Esophagus mucosa (tissue), 1 donor: ENCODE results near the gene KCTD2. TPM values are rescaled to one million over a fixed set of nuclear protein-coding genes. Genes with fewer than 3 reads are reported as not detected.

ENCODE experiments used
- ATAC-seq: fragments of 200-7000 bp; cut with Tn5 transposase; one replicate; pipeline ENCODE4 v1.9.1; 2020
- total RNA-seq: library from RNA; stranded (reverse); gene quantifications from one replicate; pipeline ENCODE4 v1.2.4, GENCODE V29; 2023
- donor health status: DM: yes; HTN: yes; CAD: no.

The KCTD2 gene
- total RNA-seq, 1 donor from 2014 or later = 13.2 TPM

DNA sequence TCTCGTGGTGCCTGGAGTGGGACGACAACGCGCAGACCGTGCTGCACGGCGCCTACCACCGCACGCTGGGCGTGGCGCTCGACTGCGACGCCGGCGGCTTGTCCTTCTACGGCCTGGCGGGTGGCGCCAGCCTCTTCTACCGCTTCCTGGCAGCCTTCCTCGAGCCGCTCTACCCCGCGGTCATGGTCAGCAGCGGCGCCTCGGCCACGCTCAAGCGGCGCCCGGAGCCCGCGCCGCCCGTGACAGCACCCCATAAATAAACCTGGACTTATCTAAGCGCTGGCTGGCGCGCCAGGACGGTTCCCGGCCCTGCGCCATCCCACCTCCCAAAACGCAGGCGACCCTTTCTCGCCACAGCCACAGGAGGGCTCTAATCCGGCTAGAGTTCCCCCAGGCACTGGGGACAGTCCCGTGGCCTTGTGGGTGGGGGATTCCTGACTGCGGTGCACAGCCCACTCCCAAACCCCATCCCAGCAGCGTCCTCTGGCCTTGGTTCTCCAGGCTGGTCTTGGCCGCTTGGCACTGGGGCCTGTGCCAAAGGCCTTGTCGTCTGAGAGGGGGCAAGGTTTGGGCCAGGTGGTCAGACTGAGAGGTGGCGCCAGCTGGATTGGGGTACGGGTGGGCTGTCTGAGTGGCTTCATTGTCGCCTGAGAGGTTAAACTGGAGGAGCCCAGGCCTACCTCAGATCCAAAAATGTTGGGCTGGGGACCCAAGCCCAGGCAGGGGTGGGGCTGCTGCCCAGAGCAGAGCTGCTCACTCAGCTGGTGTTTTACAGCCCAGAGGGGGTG, 30.7 kb downstream of the KCTD2 start:
- ATAC-seq = peak; percentile 28

DNA sequence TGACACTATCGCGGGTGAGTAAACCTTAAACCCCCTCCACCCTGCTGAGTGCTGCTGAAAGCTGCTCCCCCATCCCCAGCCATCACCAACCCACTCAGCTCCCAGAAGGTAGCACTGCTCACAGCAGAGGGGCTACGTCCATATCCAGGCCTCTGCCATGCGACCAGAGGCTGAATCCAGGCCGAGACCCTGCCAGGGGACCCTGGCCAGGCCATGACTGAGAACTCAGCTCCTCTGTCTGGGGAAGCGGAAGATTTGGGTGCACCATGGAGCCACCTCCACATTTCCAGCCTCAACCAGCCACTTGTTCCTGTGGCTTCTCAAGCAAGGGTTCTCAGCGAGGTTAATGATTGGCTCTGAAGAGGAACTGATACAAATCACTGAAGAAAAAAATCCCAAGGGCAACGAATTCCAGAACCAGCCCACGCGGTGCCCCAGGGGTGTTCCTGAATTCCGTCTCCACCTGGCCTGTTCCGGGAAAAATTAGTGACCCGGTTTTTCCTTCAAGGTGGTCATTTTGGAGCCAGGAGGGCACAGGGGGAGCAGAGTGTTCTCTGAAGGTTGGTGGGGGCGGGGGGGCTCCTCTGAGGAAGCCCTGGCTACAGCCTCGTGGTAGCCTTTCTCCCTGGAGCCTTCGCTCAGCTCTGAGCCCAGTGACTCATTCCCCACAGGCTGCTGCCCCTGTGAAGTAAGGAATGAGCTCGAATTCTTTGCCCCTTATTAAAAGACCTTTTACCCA, 31.4 kb downstream of the KCTD2 start:
- no peak for ATAC-seq

DNA sequence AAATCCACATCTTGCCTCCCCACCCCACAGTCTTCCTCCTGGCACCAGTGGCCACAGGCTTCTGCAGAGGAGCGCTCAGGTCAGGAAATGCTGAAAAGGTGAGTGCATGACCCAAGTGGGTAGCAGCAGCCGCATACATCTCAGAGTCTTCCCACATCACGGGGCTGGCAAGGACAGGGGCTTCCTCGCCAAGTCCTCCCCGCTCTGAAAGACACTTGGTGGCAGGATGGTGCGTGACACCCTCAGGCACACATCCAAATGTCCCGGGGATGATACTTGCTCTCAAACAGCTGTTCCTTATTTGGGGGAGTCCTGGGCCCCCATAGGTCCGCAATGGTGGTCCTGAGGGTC, 32.0 kb downstream of the KCTD2 start:
- ATAC-seq = no peak

DNA sequence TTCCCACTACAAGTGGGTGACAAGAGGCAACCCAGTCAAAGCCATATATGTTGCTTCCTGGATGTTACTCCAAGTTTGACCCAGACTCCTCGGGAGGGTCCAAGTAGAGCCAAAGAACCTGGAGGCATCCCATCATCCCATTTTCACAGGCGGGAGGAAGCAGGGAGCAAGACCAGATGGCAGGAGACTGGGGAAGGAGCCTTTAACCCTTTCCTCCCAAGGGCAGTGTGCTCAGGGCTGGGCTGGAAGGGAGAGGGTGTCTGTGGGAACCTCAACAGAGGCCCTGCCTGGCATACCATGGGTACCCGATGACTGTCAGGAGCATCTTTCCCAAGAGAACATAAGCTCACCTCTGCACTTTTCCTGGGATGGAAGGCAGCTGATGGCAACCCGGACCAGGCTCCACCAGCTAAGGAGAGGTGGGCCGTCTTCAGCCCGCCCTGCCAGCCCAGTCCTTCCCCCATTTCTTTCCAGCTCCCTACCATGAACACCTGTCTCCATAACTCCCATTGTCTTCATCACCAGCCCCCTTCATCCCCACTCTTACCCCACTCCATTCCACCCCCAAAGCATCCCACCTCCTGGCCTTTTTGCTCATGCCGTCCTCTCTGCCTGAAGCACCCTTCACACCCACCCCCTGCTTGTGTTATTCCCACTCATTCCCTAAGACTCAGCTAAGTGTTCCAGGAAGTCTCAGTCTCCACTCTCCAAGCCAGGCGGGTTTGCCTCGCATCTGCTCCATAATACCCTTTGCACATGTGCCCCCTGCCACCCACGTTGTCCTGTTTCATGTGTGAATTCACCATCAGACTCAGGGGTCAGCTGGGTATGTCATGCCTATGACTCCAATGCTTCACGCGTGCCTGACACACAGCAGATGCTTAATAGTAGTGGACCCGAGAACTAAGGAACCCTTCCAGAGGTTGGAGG, 34.9 kb downstream of the KCTD2 start:
- no peak for ATAC-seq

DNA sequence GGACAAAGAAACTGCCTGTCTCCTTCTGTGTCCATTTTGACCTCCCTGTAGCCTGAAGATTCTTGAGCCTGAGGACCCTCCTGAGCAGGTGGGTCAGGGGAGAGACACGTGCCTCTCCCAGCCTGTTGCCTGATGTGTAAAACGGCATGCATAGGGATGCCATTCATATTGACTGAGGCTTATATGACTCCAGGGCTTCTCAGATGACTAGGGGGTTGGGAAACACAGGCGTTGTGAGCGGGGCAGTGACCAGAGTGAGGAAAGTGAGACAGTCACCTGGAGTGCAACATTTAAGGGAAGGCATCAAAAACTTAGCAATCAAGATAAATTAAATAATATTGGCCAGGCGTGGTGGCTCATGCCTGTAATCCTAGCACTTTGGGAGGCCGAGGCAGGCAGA, 35.7 kb downstream of the KCTD2 start:
- no peak for ATAC-seq

DNA sequence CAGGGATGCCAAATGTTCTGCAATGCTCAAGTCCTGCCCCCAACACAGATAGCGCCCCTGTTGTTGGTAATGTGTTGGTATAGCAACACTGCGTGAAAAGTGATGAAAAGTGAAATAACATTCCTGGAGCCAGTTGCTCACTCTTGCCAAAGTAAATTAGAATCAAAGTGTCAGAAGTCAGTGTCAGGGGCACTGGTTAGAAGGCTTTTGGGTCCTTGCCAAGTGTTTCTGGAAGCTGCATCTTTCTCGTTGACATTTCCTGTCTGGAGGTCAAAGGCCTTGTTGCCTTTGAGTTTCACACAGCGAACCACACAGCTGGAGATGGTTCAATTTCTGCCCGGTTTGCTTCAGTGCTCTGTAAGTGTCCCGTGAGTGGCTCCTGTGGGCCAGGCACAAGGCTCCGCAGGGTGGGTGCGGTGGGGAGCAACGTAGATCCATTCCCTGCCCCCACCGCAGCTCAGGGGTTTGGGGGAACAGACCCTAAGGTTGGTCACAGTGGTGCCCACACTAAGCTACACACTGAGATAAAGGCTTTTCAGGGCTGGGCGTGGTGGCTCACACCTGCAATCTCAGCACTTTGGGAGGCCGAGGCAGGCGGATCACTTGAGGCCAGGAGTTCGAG, 37.1 kb downstream of the KCTD2 start:
- no peak for ATAC-seq

DNA sequence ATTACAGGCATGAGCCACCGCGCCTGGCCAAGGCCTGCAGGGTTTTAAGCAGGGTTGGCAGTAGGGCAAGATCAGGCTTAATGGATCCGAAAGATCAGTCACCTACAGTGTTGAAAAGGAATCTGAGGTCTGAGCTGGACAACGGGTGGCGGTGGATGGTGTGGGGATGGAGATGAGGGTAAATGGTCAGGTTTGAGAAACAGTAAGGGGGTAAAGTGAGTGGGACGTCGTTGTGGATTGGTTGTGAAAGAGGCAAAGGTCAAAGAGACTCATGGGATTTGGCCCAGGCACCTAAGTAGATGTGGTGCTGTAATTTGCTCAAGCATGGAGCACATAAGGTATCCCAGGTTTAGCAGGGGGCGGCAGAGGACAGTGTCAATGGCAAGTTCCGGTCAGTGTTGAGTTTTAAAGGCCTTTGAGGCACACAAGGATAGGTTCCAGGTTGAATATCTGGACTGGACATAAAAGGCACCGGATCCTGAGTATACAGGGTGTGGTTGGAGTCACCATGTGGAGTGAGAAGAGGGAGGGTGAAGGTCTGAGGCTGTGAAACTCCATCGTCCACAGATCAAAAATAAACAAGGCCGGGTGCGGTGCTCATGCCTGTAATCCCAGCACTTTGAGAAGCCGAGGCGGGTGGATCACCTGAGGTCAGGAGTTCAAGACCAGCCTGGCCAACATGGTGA, 39.6 kb downstream of the KCTD2 start:
- ATAC-seq = no peak

DNA sequence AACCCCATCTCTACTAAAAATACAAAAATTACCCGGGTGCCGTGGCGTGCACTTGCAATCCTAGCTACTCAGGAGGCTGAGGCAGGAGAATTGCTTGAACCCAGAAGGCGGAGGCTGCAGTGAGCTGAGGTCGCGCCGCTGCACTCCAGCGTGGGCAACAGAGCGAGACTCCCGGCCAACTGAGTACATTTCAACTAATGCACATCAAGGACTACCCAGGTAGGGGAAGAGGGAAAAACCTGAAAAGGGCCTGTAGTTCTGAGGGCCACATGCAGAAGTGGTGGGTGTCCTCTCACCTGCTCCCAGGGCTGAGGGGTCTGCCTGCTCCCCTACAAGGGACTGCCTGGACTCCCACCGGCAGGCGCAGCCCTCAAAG, 40.1 kb downstream of the KCTD2 start:
- no peak for ATAC-seq

DNA sequence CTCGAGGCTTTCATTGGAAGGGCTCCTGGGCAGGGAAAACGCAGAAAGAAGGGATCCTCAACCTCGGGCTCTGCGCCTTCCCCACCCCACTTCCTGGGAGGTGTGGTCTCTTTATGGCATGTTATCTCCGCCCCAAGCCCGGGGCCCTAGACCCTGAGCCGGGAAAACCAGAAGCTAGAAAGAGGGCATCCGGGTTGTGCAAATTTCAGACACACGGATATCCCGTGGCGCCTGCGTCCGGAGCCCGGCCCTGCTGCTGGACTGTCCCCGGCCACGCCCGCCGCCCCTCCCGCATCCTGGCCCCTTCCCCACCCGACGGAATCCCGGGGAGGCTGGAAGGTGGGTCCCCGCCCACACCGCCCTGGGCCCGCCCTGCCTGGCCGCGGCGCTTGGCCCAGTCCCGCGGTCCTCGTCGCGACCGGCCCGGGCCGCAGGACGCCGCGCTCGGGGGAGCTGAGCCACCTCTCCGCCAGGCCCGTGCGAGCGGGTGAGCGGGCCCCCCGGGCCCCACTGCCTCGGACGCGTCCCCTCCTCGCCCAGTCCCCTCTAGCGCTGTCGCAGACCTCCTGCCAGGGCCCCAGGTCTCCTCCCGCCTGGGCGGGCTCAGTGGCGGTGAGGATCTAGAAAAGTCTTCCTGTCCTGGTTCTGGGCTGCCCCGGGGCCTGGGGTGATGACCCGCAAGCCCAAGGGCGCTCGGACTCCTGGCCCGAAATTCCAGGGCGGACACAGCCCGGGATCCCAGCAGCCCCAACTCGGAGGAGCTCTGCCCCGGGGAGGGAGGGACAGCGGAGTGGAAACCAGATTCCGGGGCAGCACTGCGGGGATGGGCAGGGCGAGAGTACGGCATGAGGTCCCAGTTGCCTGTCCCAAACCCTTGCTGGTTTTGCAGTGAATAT, 40.8 kb downstream of the KCTD2 start, which contains the start of gene SLC16A5:
TSS of gene SLC16A5 (plus strand) at position 397 of the 896 bp plus-strand sequence. CDS start 5,683 bp downstream, outside the sequence.
- ATAC-seq = peak; percentile 79

DNA sequence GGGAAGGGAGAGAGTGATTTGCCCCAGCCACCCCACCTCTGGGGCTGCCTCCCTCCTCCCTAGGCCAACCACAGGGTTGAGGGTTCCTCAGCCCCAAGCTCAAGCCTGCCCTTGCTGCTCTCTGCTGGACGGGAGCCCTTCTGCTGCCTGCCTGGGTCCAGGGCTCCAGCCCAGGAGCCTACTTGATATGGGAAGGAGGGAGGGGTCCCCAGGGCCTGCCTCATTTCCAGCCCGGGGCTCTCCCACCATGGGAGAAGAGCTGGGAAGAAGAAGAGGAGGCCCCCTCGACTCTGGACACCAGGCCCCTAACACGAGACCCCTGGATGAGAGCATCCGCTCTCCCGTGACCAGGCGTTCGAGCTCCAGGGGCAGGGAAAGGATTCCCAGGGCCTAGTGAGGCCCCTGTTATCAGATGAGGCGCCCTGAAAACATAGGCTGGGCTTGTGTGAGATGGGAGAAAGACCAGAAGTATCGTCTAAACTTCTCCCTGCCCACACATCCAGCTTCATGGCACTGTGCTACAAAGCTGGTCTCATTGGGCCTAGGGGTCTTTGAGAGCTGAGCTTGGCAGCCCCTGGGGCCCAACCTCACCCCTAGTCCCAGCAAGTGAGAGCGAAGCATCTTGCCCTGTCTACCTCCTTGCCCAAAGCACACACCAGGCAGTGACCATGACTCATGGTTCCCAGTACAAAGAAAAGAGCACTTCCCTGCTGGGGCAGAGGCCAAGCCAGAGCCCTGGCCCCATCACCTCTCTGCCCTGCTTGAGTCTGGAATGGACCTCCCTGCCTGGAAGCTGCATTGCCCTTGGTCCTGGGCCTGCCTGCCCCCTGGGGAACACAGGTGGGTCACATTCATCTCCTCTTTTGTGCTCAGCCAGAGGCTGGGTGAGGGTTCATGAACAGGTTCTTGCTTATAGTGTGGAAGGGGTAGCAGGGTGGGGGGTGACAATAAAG, 41.7 kb downstream of the KCTD2 start:
- ATAC-seq = peak; percentile 53

DNA sequence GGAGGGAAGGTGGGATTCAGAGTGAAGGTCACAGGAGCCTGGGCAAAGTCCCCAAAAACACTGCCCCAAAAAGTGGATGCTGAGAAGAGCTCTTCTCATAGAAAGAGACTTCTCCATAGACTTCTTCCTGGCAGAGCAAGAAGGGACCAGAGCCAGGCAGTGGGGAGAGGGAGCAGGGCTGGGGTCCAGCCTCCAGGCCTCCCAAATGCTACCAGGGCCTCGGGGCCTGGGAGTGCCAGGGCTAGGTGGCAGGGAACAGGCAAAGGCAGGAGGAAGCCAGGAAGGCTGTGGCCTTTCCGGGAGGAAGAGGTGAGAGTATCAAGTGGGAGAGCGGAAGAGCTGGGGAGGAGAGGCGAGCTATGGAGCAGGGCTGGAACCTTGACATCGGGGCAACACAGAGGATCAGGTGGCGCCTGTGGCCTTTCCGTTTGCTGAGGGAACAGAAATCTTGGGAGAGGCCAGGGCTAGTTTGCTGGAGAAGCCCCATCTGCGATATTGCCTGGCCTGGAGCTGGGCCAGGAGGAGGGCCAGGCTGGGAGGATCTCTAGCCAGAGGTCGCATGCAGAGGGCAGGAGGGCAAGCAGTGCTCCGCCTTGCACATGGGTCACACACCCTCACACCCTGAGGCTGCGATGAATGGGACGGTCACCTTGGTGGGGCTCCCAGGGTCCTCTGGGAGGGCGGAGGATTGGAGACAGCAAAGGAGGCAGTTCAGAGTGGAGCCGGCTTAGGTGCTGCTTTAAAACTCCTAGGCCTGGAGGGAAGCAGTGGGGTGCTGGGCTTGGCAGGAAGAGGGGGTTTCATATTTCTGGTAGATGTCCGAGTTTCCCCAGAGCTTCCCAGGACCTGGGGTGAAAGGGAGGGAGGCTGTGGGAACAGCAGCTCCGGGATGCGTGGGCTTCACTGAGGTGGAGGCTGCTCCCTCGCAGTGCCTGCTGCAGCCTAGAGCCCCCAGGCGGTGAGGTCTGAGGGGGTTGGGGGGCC, 44.1 kb downstream of the KCTD2 start:
- no peak for ATAC-seq

DNA sequence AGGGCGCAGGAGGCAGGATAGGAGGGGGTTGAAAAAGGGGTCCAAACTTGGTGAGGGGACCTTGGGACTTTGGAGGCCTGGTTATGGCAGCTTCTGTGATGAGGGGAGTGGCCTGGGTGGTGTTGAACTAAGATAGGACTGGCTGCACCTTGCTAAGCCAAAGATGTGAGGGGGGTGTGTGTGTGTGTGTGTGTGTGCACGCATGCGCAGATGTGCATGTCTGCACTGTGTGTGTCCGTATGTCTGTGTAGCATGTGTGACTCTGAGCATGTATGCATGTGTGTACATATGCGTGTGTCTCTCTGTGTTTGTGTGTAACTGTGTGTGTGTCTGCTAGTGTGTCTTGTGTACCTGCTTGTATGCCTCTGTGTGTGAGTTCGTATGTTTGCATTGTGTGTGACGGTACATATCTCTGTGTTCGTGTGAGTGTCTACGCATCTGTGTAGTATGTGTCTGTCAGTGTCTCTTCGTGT, 44.9 kb downstream of the KCTD2 start:
- ATAC-seq = no peak

DNA sequence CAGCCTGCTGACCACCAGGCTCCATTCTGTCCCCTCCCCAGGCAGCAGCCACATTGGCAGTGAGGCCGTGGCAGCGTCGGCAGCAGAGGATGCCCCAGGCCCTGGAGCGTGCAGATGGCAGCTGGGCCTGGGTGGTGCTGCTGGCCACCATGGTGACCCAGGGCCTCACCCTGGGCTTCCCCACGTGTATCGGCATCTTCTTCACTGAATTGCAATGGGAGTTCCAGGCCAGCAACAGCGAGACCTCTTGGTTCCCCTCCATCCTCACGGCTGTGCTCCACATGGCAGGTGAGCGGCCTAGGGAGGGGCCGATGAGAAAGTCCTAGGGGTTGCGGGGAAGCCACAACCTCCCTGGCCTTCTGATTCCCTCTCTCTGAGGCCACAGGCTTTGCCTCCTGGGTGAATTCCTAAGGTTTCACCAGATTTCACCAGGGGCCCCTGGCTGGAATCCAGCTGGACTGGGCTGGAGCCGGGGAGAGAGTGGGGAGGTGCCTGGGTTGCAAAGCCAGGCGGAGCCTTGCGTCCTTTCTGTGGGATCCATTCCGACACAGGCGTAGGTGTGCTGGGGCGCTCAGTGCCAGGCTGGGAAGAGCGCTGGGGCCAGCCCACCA, 46.6 kb downstream of the KCTD2 start:
- no peak for ATAC-seq

DNA sequence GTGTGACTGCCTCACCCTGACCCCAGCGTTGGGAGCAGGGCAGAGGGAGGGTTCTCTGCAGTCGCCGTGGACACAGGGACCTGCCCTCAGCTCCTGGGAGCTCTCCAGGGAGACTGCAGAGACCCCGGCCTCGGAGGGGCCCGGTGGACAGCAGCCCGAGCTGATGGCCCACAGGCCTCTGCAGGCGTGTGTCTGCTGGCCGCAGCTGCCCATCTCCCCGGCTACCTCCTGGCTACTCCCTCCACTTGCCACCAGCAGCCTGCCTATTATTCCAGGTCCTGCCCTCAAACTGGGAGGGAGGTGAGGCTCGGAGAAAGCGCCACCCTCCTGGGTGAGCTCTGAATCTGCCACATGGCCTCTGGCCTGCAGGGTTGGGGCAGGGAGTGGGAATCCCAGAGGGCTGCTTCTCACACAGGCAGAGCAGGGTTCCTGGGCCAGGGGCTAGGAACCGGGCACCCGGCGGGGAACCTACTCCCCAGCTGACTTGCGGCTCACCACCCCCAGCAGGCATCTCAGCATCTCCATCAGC, 47.9 kb downstream of the KCTD2 start:
- ATAC-seq = no peak

DNA sequence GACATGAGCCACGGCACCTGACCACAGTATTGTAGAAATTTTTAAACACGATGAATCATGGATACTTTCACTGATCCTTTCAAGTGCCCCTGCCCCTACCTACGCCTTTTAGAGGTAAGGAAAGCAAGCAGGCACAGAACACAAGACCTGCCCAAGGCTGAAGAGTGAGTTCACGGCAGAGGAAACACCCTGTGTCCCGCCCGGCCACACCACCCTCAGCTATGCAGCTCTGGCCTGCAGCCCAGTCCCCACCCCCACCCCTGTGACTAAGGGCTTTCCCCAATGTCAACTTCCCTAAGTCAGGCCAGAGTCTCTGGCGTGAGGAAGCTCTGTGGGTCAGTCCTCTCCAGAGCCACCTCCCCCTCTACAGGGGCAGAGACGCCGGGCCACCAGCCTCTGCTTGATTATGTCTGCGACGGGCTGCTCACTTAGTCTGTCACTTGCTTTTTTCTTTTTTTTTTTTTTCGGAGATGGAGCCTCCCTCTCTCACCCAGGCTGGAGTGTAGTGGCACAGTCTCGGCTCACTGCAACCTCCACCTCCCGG, 49.1 kb downstream of the KCTD2 start:
- peak; percentile 92 for ATAC-seq

DNA sequence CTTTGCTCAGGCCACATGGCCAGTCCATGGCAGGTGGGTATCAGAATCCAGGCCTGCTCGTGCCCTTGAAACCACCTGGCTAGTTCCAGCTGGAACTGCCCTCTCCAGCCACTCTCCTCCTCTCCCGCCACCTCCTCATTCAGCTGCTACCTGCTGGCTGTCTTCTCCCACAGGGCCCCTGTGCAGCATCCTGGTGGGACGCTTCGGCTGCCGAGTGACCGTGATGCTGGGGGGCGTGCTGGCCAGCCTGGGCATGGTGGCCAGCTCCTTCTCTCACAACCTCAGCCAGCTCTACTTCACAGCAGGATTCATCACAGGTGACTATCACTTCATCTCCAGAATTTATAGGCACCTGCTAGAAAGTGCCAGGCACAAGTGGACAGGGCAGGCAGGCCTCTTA, 50.8 kb downstream of the KCTD2 start:
- no peak for ATAC-seq

DNA sequence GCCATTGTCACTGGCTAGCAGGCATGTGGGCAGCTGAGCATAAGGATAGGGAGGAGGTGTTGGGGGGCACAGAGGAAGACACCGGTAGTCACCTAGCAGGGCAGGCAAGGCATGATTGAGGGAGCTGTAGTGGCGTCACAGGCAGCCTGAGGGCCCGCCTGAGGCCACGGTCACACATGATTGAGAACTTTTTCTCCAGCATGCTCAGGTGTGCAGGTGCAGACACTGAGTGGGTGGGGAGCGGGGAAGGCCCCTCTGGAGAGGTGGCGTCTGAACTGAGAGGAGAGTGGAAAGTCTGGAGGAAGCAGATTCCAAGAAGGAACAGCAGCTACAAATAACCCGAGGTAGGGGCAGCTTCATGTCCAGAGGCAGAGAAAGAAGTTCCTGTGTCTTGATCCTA, 51.8 kb downstream of the KCTD2 start:
- no peak for ATAC-seq
